C4-2B (cell line): ENCODE measurements around the gene BSPRY.

Source experiments
- CTCF ChIP-seq: fragments of 450-650 bp; conservative IDR thresholded peaks from 2 replicates; pipeline ENCODE4 v1.5.1; 2017; ENCODE audit warnings: mild to moderate bottlenecking
- ZFX ChIP-seq: fragments of 450-650 bp; IDR thresholded peaks from 2 replicates; pipeline ENCODE4 v1.6.1; 2017

- TF ChIP-seq CTCF, result no peak
- TF ChIP-seq ZFX, result no peak
Observed at GRCh38 chr9:113345190-113345589, 4.2 kb upstream of the BSPRY start.
